DND-41 (cell line): ENCODE data around the gene ERBB4.

Experiments
- CTCF ChIP-seq: IDR thresholded peaks from 2 replicates; pipeline ENCODE4 v1.5.1; 2012; ENCODE audit warnings: borderline replicate concordance, low read length, moderate library complexity, mild to moderate bottlenecking; ENCODE audit not compliant: poor library complexity, severe bottlenecking; ENCODE audit errors: extremely low read depth
- EZH2 ChIP-seq: IDR thresholded peaks from 3 replicates; pipeline ENCODE4 v1.6.1; 2012; ENCODE audit warnings: borderline replicate concordance, low read depth, mild to moderate bottlenecking, moderate library complexity, low read length, inconsistent platforms; ENCODE audit not compliant: severe bottlenecking

- no peak for TF ChIP-seq EZH2
- TF ChIP-seq CTCF = no peak
These were observed 426.2 kb downstream of the ERBB4 start for GRCh38 chr2:212112401-212112800.
